ENCODE results near the gene NPHP4.

NPHP4 gene

GRCh38 chr1:5992026-5992813 lies at the start of gene NPHP4:
Gene NPHP4, minus strand, starts transcription at chr1:5992425. Its CDS starts 6,136 bp downstream, at chr1:5986289.
- DNase-seq = peak; percentile 99

GRCh38 chr1:6041432-6042062 lies 49.3 kb upstream of the NPHP4 start:
- DNase-seq = peak; percentile 39

DNA sequence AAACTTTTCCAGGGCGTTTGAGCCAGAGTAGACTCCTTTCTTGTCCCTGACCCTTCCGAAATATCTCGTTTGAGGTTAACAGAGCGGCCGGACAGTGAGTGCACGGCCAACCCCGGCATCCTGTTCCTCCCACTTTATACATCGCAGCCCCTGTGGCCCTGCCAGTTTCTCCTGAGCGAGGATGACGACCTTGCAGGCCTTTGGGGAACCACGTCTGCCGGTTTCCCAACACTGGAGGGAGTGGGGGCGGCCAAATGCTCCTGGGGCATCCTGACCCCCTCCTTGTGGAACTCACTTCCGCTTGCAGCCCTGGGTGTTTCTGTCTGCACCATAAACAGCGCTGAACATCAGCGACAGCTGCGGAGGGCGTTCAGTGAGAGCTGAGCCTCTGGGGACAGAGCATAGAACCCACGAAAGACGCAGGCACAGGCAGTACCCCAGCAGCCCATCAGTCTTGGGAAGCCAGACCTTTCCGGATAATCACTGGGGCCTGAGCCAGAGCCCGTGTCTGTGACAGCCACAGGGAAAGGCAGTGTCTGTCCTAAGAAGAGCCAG lies 48.7 kb upstream of the NPHP4 start:
- DNase-seq = no peak

GRCh38 chr1:6040444-6040843 lies 48.2 kb upstream of the NPHP4 start:
- DNase-seq = no peak

DNA sequence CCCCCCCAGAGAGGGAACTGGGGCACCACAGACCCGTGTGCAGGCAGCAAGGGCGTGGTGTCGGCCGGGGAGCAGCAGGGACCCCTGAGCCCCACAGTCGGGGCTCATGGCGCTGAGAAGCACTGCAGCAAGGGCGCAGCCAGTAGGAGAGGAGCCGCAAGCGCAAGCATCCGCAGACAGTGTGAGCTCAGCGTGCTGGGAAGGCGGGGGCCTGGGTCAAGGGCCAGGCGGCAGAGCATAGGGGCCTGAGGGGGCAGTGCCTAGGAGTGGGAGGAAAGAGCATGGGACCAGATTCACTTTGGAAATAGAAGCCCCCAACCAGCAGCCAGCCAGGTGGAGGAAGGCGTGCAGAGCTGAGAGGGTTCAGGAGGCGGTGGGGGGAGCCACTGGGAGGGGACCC lies 46.8 kb upstream of the NPHP4 start:
- no peak for DNase-seq

- DNase-seq = no peak
These were observed 46.4 kb upstream of the NPHP4 start for GRCh38 chr1:6038603-6039002.

DNA sequence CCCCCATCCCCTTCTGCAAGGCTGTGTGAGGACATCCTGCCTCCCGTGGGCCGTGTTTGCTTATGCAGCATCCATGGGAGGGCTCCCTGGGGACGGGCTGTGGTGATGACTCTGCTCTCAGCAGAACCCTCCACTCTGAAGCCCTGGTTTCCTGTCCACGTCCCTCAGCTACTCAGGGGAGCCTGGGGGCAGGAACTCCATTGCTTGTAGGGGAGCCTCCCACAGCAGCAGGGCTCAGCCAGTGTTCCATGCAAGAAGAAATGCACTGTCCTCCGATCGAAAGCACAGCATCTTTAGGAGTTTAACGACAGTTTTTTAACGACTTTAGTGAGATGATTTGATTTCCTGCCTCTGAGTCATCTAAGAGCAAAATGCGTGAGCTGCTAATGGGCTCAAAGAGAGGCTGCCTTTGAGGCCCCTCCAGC lies 45.1 kb upstream of the NPHP4 start:
- peak; percentile 27 for DNase-seq

GRCh38 chr1:6035719-6036118 lies 43.5 kb upstream of the NPHP4 start:
- DNase-seq = no peak

DNA sequence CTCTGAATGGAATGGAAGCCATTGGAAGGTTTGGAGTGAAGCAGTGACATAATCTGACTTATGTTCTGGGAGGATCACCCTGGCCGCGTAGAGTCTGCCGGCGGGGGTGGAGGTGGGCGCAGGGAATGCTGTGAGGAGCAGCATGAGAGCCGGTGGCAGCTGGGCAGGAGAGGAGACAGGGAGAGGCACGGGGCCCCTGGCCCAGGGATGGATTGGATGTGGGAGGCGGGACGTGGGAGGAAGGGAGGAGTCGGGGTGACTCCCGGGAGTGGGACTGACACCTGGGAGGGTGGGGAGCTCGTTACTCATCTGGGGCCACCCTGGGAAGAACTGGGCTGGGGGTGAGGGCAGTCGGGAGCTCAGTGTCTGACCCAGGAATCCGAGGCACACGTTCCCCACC lies 43.1 kb upstream of the NPHP4 start:
- DNase-seq = no peak

DNA sequence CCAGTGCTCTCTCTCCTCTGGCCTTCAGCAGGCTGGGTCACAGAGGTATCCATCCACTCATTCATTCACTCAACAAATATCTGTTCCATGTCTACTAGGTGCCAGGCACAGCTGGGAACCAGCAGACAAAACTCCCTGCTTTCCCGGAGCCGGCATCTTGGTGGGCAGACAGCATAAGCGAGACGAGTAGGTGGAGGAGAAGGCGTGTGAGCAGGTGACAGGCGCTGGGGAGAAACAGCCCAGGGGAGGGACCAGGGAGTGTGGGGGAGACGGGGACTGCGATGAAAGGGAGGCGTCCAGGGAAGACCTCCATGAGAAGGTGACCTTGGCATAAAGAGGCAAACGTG lies 42.5 kb upstream of the NPHP4 start:
- DNase-seq = no peak

DNA sequence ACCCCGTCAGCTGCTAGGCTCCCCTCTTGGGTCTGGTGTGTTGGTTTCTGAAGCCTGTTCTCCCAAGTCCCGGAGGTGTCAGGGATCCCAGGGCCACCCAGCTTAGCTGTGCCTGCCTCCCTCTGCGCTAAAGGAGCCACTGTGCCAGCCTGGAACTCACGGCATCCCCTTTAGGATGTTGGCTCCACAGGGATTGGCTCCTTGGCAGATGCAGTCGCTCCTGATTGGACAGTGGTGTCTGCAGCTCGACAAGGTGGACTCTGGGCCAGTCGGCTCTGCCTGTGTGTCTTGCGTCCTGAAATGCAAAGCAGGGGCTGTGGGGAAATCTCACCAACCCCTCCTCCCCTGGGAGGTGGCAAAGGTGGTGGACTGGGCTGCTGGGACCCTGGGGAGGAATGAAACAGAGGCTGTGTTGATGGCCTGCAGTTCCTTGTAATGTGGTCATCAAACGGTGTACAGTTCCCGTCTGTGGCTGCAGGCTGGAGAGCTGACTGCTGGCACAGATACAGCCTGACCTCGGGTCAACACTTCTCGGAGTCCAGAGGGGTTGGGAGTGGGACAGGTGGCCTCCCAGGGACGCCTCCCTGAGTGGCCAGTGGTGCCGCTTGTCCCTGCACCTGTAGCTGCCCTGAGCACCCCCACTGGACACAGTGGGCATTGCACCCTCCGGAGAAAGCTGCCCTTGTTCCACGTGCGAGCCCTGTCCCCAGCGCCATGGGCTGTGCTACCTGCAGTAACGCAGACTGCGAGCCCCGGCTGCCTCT lies 41.9 kb upstream of the NPHP4 start:
- peak; percentile 47 for DNase-seq

- no peak for DNase-seq
These were observed 40.9 kb upstream of the NPHP4 start for GRCh38 chr1:6033124-6033523.

- no peak for DNase-seq
These were observed 38.5 kb upstream of the NPHP4 start for GRCh38 chr1:6030547-6031261.

GRCh38 chr1:6030132-6030531 lies 37.9 kb upstream of the NPHP4 start:
- DNase-seq = no peak

GRCh38 chr1:6029351-6029750 lies 37.1 kb upstream of the NPHP4 start:
- DNase-seq = no peak

GRCh38 chr1:6028042-6028850 lies 36.0 kb upstream of the NPHP4 start:
- DNase-seq = peak; percentile 76

DNA sequence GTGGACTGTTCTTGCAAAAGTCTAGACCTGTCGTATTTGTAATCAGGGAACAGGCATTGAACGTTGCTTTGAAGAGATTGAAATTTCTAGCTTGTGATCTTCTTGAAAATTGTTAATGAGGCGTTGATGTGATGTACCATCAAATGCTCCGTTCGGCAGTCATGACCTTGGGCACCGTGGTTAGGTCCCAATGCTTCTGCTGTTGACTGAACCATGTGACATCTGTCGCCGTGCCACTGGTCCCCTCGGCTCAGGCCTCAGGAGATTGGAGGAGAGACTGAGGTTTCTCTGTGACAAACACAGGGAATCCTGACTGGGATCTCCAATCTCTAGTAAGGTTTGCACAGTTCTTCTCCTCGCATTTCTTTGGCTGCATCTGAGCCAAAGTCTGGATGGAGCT lies 35.4 kb upstream of the NPHP4 start:
- DNase-seq = peak; percentile 49

DNA sequence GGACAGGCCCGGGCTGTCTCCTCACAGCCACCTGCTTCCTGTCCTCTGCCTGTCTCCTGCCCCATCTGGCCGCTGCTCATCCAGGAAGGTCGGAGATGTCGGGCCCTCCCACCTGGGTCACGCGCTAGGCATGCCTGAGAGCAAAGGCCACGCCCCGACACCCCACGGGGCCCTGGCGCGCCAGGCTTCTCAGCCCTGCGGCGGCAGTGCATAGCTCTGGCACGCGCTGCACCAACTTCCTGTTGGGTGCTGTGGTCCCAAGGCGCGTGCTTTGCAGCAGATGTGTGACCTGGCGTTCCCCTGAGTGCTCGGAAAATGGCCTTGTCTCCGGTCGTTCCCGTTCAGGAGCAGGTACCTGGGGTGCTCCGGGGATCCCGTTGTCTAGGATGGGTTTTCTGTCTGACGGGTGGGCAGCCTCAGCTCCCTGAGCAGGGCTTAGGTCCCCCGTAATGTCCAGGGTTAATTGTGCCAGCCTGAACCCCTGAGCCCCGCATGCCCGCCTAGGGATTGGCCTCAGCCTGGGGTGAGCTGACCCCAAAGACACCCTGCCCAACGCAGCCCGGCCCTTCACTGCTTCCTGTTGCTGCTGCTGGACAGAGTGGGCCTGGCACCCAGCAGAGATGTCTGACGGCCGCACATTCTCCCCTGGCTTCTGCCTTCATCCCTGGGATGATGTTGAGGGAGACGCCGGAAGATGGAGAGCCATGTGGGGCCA lies 34.0 kb upstream of the NPHP4 start:
- peak; percentile 99 for DNase-seq

DNA sequence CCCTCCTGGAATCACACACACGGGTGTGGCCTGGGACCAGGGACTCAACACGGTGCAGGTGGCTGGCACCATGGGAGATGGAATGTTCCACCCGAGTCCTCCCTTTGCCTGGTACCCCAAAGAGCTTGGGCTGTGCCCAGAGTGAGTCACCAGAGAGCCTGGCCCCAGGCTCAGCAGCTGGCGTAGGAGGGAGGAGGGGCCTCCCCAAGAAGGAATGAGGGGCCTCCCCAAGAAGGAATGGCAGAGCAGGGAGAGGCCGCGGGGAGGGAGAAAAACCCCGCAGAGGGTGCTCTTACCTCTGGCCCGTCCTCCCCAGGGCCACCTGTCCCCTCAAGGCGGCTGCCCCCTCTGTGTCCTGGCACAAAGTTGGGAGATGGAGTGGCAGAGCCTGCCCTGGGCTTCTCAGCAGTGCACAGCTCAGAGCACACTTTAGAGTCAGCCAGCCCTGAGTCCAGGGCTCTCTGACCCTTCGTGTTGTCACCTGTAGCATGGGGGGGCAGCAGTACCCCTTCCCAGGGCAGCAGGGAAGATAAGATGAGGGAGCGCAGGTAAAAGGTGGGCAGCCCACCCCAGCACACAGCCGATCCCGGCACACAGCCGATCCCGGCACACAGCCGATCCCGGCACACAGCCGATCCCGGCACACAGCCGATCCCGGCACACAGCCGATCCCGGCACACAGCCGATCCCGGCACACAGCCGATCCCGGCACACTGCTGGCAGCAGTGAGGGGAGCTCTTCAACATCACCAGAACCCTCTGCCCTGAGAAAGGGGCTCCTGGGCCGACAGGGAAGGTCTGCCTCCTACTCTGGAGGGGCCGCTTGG lies 33.3 kb upstream of the NPHP4 start:
- peak; percentile 63 for DNase-seq

- DNase-seq = no peak
These were observed 32.2 kb upstream of the NPHP4 start for GRCh38 chr1:6024376-6024775.
